K562 (cell line): ENCODE data around the gene UBE2QL1. TPM values are rescaled to one million over a fixed set of nuclear protein-coding genes. Genes with fewer than 3 reads are reported as not detected.

Experiments
- CBFB ChIP-seq: sonication (generic); formaldehyde crosslinking; IDR thresholded peaks from 2 replicates; pipeline ENCODE4 v1.4.0; 2020; ENCODE audit warnings: mild to moderate bottlenecking, missing genetic modification reagents
- CEBPZ ChIP-seq: fragments of 150-350 bp; IDR thresholded peaks from 2 replicates; pipeline ENCODE4 v1.6.1; 2014; ENCODE audit warnings: low read depth, mild to moderate bottlenecking, low read length, borderline replicate concordance
- ELF4 ChIP-seq: fragments of 450-650 bp; formaldehyde crosslinking; IDR thresholded peaks from 2 replicates; pipeline ENCODE4 v1.4.0; 2022; ENCODE audit warnings: missing genetic modification characterization
- JUND ChIP-seq, 2 experiments: IDR thresholded peaks; 2 replicates in 1 of 2; 3 replicates in 1 of 2; pipeline ENCODE4 v1.6.1; 2011; ENCODE audit warnings: borderline replicate concordance in 2 of 2, low read depth in 2 of 2, low read length in 2 of 2, improper control_type of control experiment in 1 of 2, missing biosample characterization in 1 of 2, missing genetic modification characterization in 1 of 2, missing genetic modification reagents in 1 of 2
- NFIX ChIP-seq: fragments of 250-450 bp; sonication (Bioruptor Pico); IDR thresholded peaks from 2 replicates; pipeline ENCODE4 v1.4.0; 2020; ENCODE audit warnings: low read depth, mild to moderate bottlenecking, moderate library complexity
- NR2C2 ChIP-seq, 2 experiments: fragments of 200-800 bp in 1 of 2; sonication (Bioruptor generic) in 1 of 2; sonication (generic) in 1 of 2; formaldehyde crosslinking in 1 of 2; IDR thresholded peaks; 2 replicates each; pipeline versions ENCODE4 v1.6.1 to v1.8.0; 2016 to 2022; ENCODE audit warnings: mild to moderate bottlenecking in 1 of 2, missing compliant biosample characterization in 1 of 2, missing genetic modification characterization in 1 of 2, missing genetic modification reagents in 1 of 2
- PTBP1 ChIP-seq: fragments of 200-400 bp; formaldehyde crosslinking; IDR thresholded peaks from 2 replicates; pipeline ENCODE4 v1.6.1; 2017; ENCODE audit warnings: low read depth, low read length
- SNRNP70 ChIP-seq: fragments of 200-400 bp; formaldehyde crosslinking; optimal IDR thresholded peaks from 2 replicates; pipeline ENCODE3; 2017; ENCODE audit warnings: low read depth, low read length
- TEAD4 ChIP-seq, 2 experiments: sonication (generic) in 1 of 2; formaldehyde crosslinking in 1 of 2; IDR thresholded peaks; 2 replicates each; pipeline versions ENCODE4 v1.6.1 to v1.8.0; 2012 to 2022; ENCODE audit warnings: borderline replicate concordance in 1 of 2, inconsistent platforms in 1 of 2, low read length in 1 of 2, mild to moderate bottlenecking in 1 of 2, missing genetic modification reagents in 1 of 2
- ZFP1 ChIP-seq: fragments of 450-650 bp; formaldehyde crosslinking; IDR thresholded peaks from 2 replicates; pipeline ENCODE4 v1.4.0; 2020; ENCODE audit warnings: mild to moderate bottlenecking, mixed read lengths
- ZNF696 ChIP-seq: fragments of 250-450 bp; sonication (Bioruptor Pico); conservative IDR thresholded peaks from 2 replicates; pipeline ENCODE4 v1.4.0; 2020; ENCODE audit warnings: mild to moderate bottlenecking, moderate library complexity
- ZNF76 ChIP-seq: fragments of 250-450 bp; sonication (Bioruptor Pico); IDR thresholded peaks from 2 replicates; pipeline ENCODE4 v1.4.0; 2020; ENCODE audit warnings: mild to moderate bottlenecking, moderate library complexity, borderline replicate concordance
- ZSCAN32 ChIP-seq: fragments of 450-650 bp; formaldehyde crosslinking; IDR thresholded peaks from 2 replicates; pipeline ENCODE4 v1.4.0; 2020; ENCODE audit warnings: mild to moderate bottlenecking, moderate library complexity
- polyA plus RNA-seq, 8 experiments: library from polyadenylated mRNA; depleted of rRNA in 4 of 8; stranded (reverse) in 5 of 8; unstranded in 3 of 8; fragments of >200 nt; fragmentation: Nextera tagmentation in 2 of 8; fragmentation: Illumina TruSeq in 1 of 8; extraction: Ambion mirVana in 2 of 8; extraction: Trizol in 1 of 8; gene quantifications; 2 replicates each; pipeline versions ENCODE4 v1.2.1 to v1.2.3, GENCODE V29; 2011 to 2014; ENCODE audit warnings: inconsistent platforms in 1 of 8, missing spikeins in 1 of 8
- total RNA-seq, 7 experiments: library from RNA; depleted of rRNA in 6 of 7; stranded (reverse); fragments of >200 nt in 6 of 7; fragmentation: Illumina TruSeq in 2 of 7; extraction: Trizol in 2 of 7; gene quantifications; 2 replicates each; pipeline versions ENCODE4 v1.2.1 to v1.2.3, GENCODE V29; 2011 to 2021; ENCODE audit warnings: low replicate concordance in 1 of 7
- TF ChIP-seq, protein P1 (sequence below): sonication (generic); formaldehyde crosslinking; IDR thresholded peaks from 2 replicates; pipeline ENCODE4 v1.8.0; 2023; ENCODE audit warnings: mild to moderate bottlenecking, missing genetic modification reagents

Gene UBE2QL1
- total and polyA plus RNA-seq, 9 of the 15 experiments (the other 6 are each of a cell fraction or from before 2014, with no cell fraction given) = not detected

GRCh38 chr5:6408627-6409446 lies 39.8 kb upstream of the UBE2QL1 start (continued):
- TF ChIP-seq, protein P1, sequence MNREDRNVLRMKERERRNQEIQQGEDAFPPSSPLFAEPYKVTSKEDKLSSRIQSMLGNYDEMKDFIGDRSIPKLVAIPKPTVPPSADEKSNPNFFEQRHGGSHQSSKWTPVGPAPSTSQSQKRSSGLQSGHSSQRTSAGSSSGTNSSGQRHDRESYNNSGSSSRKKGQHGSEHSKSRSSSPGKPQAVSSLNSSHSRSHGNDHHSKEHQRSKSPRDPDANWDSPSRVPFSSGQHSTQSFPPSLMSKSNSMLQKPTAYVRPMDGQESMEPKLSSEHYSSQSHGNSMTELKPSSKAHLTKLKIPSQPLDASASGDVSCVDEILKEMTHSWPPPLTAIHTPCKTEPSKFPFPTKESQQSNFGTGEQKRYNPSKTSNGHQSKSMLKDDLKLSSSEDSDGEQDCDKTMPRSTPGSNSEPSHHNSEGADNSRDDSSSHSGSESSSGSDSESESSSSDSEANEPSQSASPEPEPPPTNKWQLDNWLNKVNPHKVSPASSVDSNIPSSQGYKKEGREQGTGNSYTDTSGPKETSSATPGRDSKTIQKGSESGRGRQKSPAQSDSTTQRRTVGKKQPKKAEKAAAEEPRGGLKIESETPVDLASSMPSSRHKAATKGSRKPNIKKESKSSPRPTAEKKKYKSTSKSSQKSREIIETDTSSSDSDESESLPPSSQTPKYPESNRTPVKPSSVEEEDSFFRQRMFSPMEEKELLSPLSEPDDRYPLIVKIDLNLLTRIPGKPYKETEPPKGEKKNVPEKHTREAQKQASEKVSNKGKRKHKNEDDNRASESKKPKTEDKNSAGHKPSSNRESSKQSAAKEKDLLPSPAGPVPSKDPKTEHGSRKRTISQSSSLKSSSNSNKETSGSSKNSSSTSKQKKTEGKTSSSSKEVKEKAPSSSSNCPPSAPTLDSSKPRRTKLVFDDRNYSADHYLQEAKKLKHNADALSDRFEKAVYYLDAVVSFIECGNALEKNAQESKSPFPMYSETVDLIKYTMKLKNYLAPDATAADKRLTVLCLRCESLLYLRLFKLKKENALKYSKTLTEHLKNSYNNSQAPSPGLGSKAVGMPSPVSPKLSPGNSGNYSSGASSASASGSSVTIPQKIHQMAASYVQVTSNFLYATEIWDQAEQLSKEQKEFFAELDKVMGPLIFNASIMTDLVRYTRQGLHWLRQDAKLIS (CRISPR knock-in tag) = no peak
- TF ChIP-seq SNRNP70 (no peak), CBFB (CRISPR knock-in tag) (no peak), ZNF696 (CRISPR knock-in tag) (no peak), CEBPZ (no peak), ELF4 (peak; percentile 41; the same call in 1 of the 2 replicates), ZFP1 (no peak), PTBP1 (no peak), TEAD4 (IDR thresholded peaks at IDR 0.05; ENCODE audit: low read length) (peak; percentile 57; the same call in 1 of the 2 replicates), TEAD4 (CRISPR knock-in tag; IDR thresholded peaks at IDR 0.05; ENCODE audit: borderline replicate concordance) (no peak), ZNF76 (CRISPR knock-in tag) (no peak), NFIX (CRISPR knock-in tag) (no peak), JUND (IDR thresholded peaks at IDR 0.05; ENCODE audit: borderline replicate concordance, low read depth, low read length) (peak; percentile 95), JUND (tag; IDR thresholded peaks at IDR 0.05; ENCODE audit: borderline replicate concordance, low read depth, low read length) (peak; percentile 92), NR2C2 (CRISPR knock-in tag; IDR thresholded peaks at IDR 0.05) (no peak), NR2C2 (tag; IDR thresholded peaks at IDR 0.05) (peak; percentile 92), ZSCAN32 (CRISPR knock-in tag) (peak; percentile 89)
